Neuron (in vitro differentiated cells): ENCODE measurements around the gene CYTIP.

Source experiments
- H2AFZ ChIP-seq: one replicate; pipeline ENCODE4 v1.6.1; 2013; ENCODE audit warnings: low read depth, mild to moderate bottlenecking, inconsistent platforms, low read length, moderate library complexity
- H3K27me3 ChIP-seq: one replicate; pipeline ENCODE4 v1.6.1; 2013; ENCODE audit warnings: low read length; ENCODE audit not compliant: insufficient read depth
- H3K36me3 ChIP-seq: one replicate; pipeline ENCODE4 v1.6.1; 2013; ENCODE audit warnings: low read length; ENCODE audit not compliant: insufficient read depth
- H3K4me1 ChIP-seq: one replicate; pipeline ENCODE4 v1.6.1; 2013; ENCODE audit warnings: low read length; ENCODE audit not compliant: insufficient read depth
- H3K4me3 ChIP-seq: 2 replicates; pipeline ENCODE4 v1.5.1; 2013; ENCODE audit warnings: mild to moderate bottlenecking, low read length, moderate library complexity
- H3K9me3 ChIP-seq: one replicate; pipeline ENCODE4 v1.6.1; 2013; ENCODE audit warnings: low read length

CYTIP gene

GRCh38 chr2:157427922-157428303 lies 16.0 kb downstream of the CYTIP start:
- H3K4me1 ChIP-seq = no peaks in the 10 kb centered on the region
- H3K36me3 ChIP-seq = no peaks in the 10 kb centered on the region
- H3K4me3 ChIP-seq = no peak overlapping the region
- H3K27me3 ChIP-seq = no peaks in the 10 kb centered on the region
- H2AFZ ChIP-seq = no peak overlapping the region
- H3K9me3 ChIP-seq = no peaks in the 10 kb centered on the region

- no peaks in the 10 kb centered on the region for H3K36me3 ChIP-seq
- H3K27me3 ChIP-seq = no peaks in the 10 kb centered on the region
- H3K4me3 ChIP-seq = no peak overlapping the region
- no peaks in the 10 kb centered on the region for H3K9me3 ChIP-seq
- no peak overlapping the region for H2AFZ ChIP-seq
- H3K4me1 ChIP-seq = no peaks in the 10 kb centered on the region
Observed at GRCh38 chr2:157427003-157427921, 16.6 kb downstream of the CYTIP start.

GRCh38 chr2:157426477-157426994 lies 17.4 kb downstream of the CYTIP start:
- Histone ChIP-seq H3K36me3 (no peaks in the 10 kb centered on the region), H3K9me3 (no peaks in the 10 kb centered on the region), H3K4me1 (no peaks in the 10 kb centered on the region), H2AFZ (no peak overlapping the region), H3K4me3 (no peak overlapping the region), H3K27me3 (no peaks in the 10 kb centered on the region)

GRCh38 chr2:157424374-157424773 lies 19.5 kb downstream of the CYTIP start:
- H3K4me3 ChIP-seq = no peak overlapping the region
- no peaks in the 10 kb centered on the region for H3K4me1 ChIP-seq
- no peaks in the 10 kb centered on the region for H3K27me3 ChIP-seq
- H2AFZ ChIP-seq = no peak overlapping the region
- no peaks in the 10 kb centered on the region for H3K9me3 ChIP-seq
- H3K36me3 ChIP-seq = no peaks in the 10 kb centered on the region

- Histone ChIP-seq H3K36me3 (no peaks in the 10 kb centered on the region), H3K4me1 (no peaks in the 10 kb centered on the region), H3K4me3 (no peak overlapping the region), H2AFZ (no peak overlapping the region), H3K27me3 (no peaks in the 10 kb centered on the region), H3K9me3 (no peaks in the 10 kb centered on the region)
Observed at GRCh38 chr2:157421964-157422363, 21.9 kb downstream of the CYTIP start.

GRCh38 chr2:157421331-157421944 lies 22.5 kb downstream of the CYTIP start:
- Histone ChIP-seq H3K4me3 (no peak overlapping the region), H3K9me3 (no peaks in the 10 kb centered on the region), H3K36me3 (no peaks in the 10 kb centered on the region), H3K27me3 (no peaks in the 10 kb centered on the region), H3K4me1 (no peaks in the 10 kb centered on the region), H2AFZ (no peak overlapping the region)

- H3K9me3 ChIP-seq = no peaks in the 10 kb centered on the region
- H3K36me3 ChIP-seq = no peaks in the 10 kb centered on the region
- H3K27me3 ChIP-seq = no peaks in the 10 kb centered on the region
- no peak overlapping the region for H3K4me3 ChIP-seq
- H2AFZ ChIP-seq = no peak overlapping the region
- no peaks in the 10 kb centered on the region for H3K4me1 ChIP-seq
Observed at GRCh38 chr2:157420771-157421323, 23.0 kb downstream of the CYTIP start.

GRCh38 chr2:157419031-157419575 lies 24.8 kb downstream of the CYTIP start:
- no peak overlapping the region for H3K4me3 ChIP-seq
- H3K4me1 ChIP-seq = no peaks in the 10 kb centered on the region
- no peaks in the 10 kb centered on the region for H3K27me3 ChIP-seq
- no peak overlapping the region for H2AFZ ChIP-seq
- no peaks in the 10 kb centered on the region for H3K9me3 ChIP-seq
- H3K36me3 ChIP-seq = no peaks in the 10 kb centered on the region

- no peak overlapping the region for H2AFZ ChIP-seq
- H3K4me3 ChIP-seq = no peak overlapping the region
- H3K36me3 ChIP-seq = no peaks in the 10 kb centered on the region
- no peaks in the 10 kb centered on the region for H3K27me3 ChIP-seq
- H3K4me1 ChIP-seq = no peaks in the 10 kb centered on the region
- no peaks in the 10 kb centered on the region for H3K9me3 ChIP-seq
Observed at GRCh38 chr2:157418239-157418641, 25.6 kb downstream of the CYTIP start.

- Histone ChIP-seq H3K4me3 (no peak overlapping the region), H3K9me3 (no peaks in the 10 kb centered on the region), H3K27me3 (no peaks in the 10 kb centered on the region), H3K4me1 (no peaks in the 10 kb centered on the region), H3K36me3 (no peaks in the 10 kb centered on the region), H2AFZ (no peak overlapping the region)
Observed at GRCh38 chr2:157415591-157416101, 28.2 kb downstream of the CYTIP start.

GRCh38 chr2:157414050-157414449 lies 29.8 kb downstream of the CYTIP start:
- Histone ChIP-seq H3K9me3 (no peaks in the 10 kb centered on the region), H3K4me1 (no peaks in the 10 kb centered on the region), H3K27me3 (no peaks in the 10 kb centered on the region), H2AFZ (no peak overlapping the region), H3K36me3 (no peaks in the 10 kb centered on the region), H3K4me3 (no peak overlapping the region)

GRCh38 chr2:157413326-157414035 lies 30.4 kb downstream of the CYTIP start:
- H3K4me3 ChIP-seq = no peak overlapping the region
- no peaks in the 10 kb centered on the region for H3K27me3 ChIP-seq
- H3K36me3 ChIP-seq = no peaks in the 10 kb centered on the region
- no peak overlapping the region for H2AFZ ChIP-seq
- H3K4me1 ChIP-seq = no peaks in the 10 kb centered on the region
- no peaks in the 10 kb centered on the region for H3K9me3 ChIP-seq
